ENCODE measurements around the gene LRP2.
"Not testable (repeated sequence)": the region's sequence is repeated elsewhere in the genome, so short reads cannot be mapped to it uniquely, and the experiment has no call there.

The LRP2 gene

GRCh38 chr2:169362118-169362893 lies at the start of gene LRP2:
TSS of gene LRP2 (minus strand) at chr2:169362534. CDS start at chr2:169362399, 135 bp downstream.
- no peak for DNase-seq (ENCODE audit: low read depth)

- DNase-seq (ENCODE audit: low read depth) = no peak
Observed at GRCh38 chr2:169406891-169407290, 44.6 kb upstream of the LRP2 start.

GRCh38 chr2:169399491-169399890 lies 37.2 kb upstream of the LRP2 start:
- DNase-seq (ENCODE audit: low read depth) = not testable (repeated sequence)

- no peak for DNase-seq (ENCODE audit: low read depth)
Observed at GRCh38 chr2:169397697-169398096, 35.4 kb upstream of the LRP2 start.

- DNase-seq (ENCODE audit: low read depth) = no peak
Observed at GRCh38 chr2:169395821-169396374, 33.6 kb upstream of the LRP2 start.

- DNase-seq (ENCODE audit: low read depth) = no peak
Observed at GRCh38 chr2:169393068-169393590, 30.8 kb upstream of the LRP2 start.

- DNase-seq (ENCODE audit: low read depth) = no peak
Observed at GRCh38 chr2:169391236-169391635, 28.9 kb upstream of the LRP2 start.

- DNase-seq (ENCODE audit: low read depth) = no peak
Observed at GRCh38 chr2:169388161-169388560, 25.8 kb upstream of the LRP2 start.

GRCh38 chr2:169386722-169387121 lies 24.4 kb upstream of the LRP2 start:
- no peak for DNase-seq (ENCODE audit: low read depth)

- no peak for DNase-seq (ENCODE audit: low read depth)
Observed at GRCh38 chr2:169384816-169385215, 22.5 kb upstream of the LRP2 start.

- no peak for DNase-seq (ENCODE audit: low read depth)
Observed at GRCh38 chr2:169372561-169372960, 10.2 kb upstream of the LRP2 start.

GRCh38 chr2:169366066-169366465 lies 3.7 kb upstream of the LRP2 start:
- no peak for DNase-seq (ENCODE audit: low read depth)

GRCh38 chr2:169365029-169365480 lies 2.7 kb upstream of the LRP2 start:
- DNase-seq (ENCODE audit: low read depth) = no peak

- no peak for DNase-seq (ENCODE audit: low read depth)
Observed at GRCh38 chr2:169363560-169364150, 1.3 kb upstream of the LRP2 start.

GRCh38 chr2:169362894-169363559 lies 693 bp upstream of the LRP2 start:
- no peak for DNase-seq (ENCODE audit: low read depth)

- no peak for DNase-seq (ENCODE audit: low read depth)
Observed at GRCh38 chr2:169361706-169362117, 622 bp downstream of the LRP2 start.

GRCh38 chr2:169360984-169361705 lies 1.2 kb downstream of the LRP2 start:
- no peak for DNase-seq (ENCODE audit: low read depth)

- DNase-seq (ENCODE audit: low read depth) = no peak
Observed at GRCh38 chr2:169358016-169358415, 4.3 kb downstream of the LRP2 start.

- no peak for DNase-seq (ENCODE audit: low read depth)
Observed at GRCh38 chr2:169354244-169354643, 8.1 kb downstream of the LRP2 start.

GRCh38 chr2:169351725-169352124 lies 10.6 kb downstream of the LRP2 start:
- no peak for DNase-seq (ENCODE audit: low read depth)

GRCh38 chr2:169349535-169349934 lies 12.8 kb downstream of the LRP2 start:
- no peak for DNase-seq (ENCODE audit: low read depth)

Measured in stimulated activated CD8-positive, alpha-beta memory T cell treated with anti-CD3 and anti-CD28 coated beads, Interleukin-15, amount 100 ng/mL, for 1 hour (primary cell).